GM21717 (cell line): ENCODE measurements around the gene TOP1.
"Not testable (repeated sequence)": the region's sequence is repeated elsewhere in the genome, so short reads cannot be mapped to it uniquely, and the experiment has no call there.

Experiments used
- ATAC-seq: cut with Tn5 transposase; IDR thresholded peaks from one replicate; pipeline ENCODE4 v1.9.1; 2021; ENCODE audit warnings: mild to moderate bottlenecking, moderate library complexity; ENCODE audit not compliant: unreplicated experiment

Gene TOP1

GRCh38 chr20:41123631-41124030 lies 95.0 kb downstream of the TOP1 start:
- no peak for ATAC-seq

- ATAC-seq: no peak
These were observed 96.0 kb downstream of the TOP1 start for GRCh38 chr20:41124451-41125094.

- no peak for ATAC-seq
These were observed 97.2 kb downstream of the TOP1 start for GRCh38 chr20:41125530-41126457.

GRCh38 chr20:41126719-41127118 lies 98.1 kb downstream of the TOP1 start:
- ATAC-seq: no peak

GRCh38 chr20:41128317-41128716 lies 99.7 kb downstream of the TOP1 start:
- not testable (repeated sequence) for ATAC-seq

GRCh38 chr20:41131594-41132387 lies 103.2 kb downstream of the TOP1 start:
- ATAC-seq: peak; percentile 40

GRCh38 chr20:41132388-41132775 lies 103.8 kb downstream of the TOP1 start:
- ATAC-seq: not testable (repeated sequence)

- peak; percentile 47 for ATAC-seq
These were observed 105.2 kb downstream of the TOP1 start for GRCh38 chr20:41133709-41134361.

- no peak for ATAC-seq
These were observed 106.0 kb downstream of the TOP1 start for GRCh38 chr20:41134362-41135186.

- no peak for ATAC-seq
These were observed 106.7 kb downstream of the TOP1 start for GRCh38 chr20:41135187-41135887.

GRCh38 chr20:41135888-41136679 lies 107.5 kb downstream of the TOP1 start:
- ATAC-seq: no peak

- peak; percentile 48 for ATAC-seq
These were observed 108.3 kb downstream of the TOP1 start, which contains the start of gene PLCG1 for GRCh38 chr20:41136680-41137613. PLCG1 (plus strand) TSS chr20:41137543; CDS start chr20:41137642, 99 bp downstream.

- peak; percentile 11 for ATAC-seq
These were observed 109.2 kb downstream of the TOP1 start for GRCh38 chr20:41137614-41138474.

- ATAC-seq: no peak
These were observed 110.0 kb downstream of the TOP1 start for GRCh38 chr20:41138475-41139226.

- ATAC-seq: no peak
These were observed 110.8 kb downstream of the TOP1 start for GRCh38 chr20:41139227-41140093.
